Measurements from ENCODE around the gene TRAPPC10. TPM values are rescaled to one million over a fixed set of nuclear protein-coding genes. Genes with fewer than 3 reads are reported as not detected.
A peak's percentile ranks its signal among the peaks of the same experiment; 100 is the strongest.

TRAPPC10 gene
- total and polyA plus RNA-seq, 9 of the 15 experiments (the other 6 are each of a cell fraction or from before 2014, with no cell fraction given), result 1.1 to 33.8 (median 24.3) TPM

DNA sequence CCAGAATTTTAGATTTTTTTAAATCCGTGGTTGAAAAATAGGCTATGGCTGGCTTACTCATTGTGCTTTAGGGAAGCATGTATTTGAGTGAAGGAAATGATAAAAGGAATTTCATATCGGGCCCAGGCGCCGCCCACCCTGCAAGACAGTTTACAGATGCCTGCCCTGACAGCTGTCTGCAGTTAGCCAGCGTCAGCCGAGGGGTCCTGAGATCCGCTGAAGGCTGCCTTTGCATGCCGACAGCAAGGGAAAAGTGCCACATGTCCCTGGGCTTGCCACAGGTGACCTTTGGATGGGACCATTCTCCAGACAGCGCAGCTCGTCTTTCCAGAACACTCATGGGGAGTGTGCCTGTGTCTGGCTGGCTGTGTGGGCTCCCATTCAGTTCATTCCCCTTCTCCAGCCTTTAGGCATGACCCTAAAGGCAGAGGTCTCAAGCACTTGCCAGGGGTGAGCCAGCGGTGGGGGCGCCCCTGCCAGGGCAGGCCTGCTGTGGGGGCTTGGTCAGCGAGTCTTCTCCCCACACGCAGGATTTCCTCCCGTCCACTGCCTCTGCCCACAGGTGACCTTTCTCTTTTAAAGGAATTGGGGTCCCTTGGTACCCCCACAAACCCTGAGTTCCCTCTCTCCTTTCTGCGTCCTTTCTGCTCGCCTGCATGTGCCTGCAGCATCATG, 46.1 kb upstream of the TRAPPC10 start:
- no peak overlapping the region for H3K4me3 ChIP-seq
- no peaks in the 10 kb centered on the region for H3K9me3 ChIP-seq (replicated peaks; ENCODE audit: control insufficient read depth, insufficient read depth, low read depth, low read length)
- BruUV-seq (replicated peaks), result no TSS peak
- 86% methylated on average over 17 of the region's 17 CpGs for WGBS (ENCODE audit: insufficient coverage, low coverage, missing lambda C conversion rate)
- no peak overlapping the region for H3K27ac ChIP-seq (ENCODE audit: extremely low read depth, low read depth, low read length)
- DNase-seq (ENCODE audit: extremely low read depth in 1 of 4, low spot score in 3 of 4), result no peak
- in situ Hi-C loops (cut with MboI), result no loop called here
- H3K36me3 ChIP-seq (ENCODE audit: control insufficient read depth, insufficient read depth, low read length), result peaks cover 54% of the 10 kb centered on the region; the same call in 2 of the 3 replicates
- H2AFZ ChIP-seq (ENCODE audit: low read depth, low read length), result no peak overlapping the region
- no peak for TF ChIP-seq ZNF785 (CRISPR knock-in tag; IDR thresholded peaks at IDR 0.05)
- TF ChIP-seq, protein P1, sequence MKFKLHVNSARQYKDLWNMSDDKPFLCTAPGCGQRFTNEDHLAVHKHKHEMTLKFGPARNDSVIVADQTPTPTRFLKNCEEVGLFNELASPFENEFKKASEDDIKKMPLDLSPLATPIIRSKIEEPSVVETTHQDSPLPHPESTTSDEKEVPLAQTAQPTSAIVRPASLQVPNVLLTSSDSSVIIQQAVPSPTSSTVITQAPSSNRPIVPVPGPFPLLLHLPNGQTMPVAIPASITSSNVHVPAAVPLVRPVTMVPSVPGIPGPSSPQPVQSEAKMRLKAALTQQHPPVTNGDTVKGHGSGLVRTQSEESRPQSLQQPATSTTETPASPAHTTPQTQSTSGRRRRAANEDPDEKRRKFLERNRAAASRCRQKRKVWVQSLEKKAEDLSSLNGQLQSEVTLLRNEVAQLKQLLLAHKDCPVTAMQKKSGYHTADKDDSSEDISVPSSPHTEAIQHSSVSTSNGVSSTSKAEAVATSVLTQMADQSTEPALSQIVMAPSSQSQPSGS (CRISPR knock-in tag; IDR thresholded peaks at IDR 0.05), result no peak
- TF ChIP-seq KLF10 (CRISPR knock-in tag; IDR thresholded peaks at IDR 0.05), result no peak
- TF ChIP-seq NBN (IDR thresholded peaks at IDR 0.05; ENCODE audit: low read depth), result no peak
- TF ChIP-seq SMARCA4 (IDR thresholded peaks at IDR 0.05), result no peak
- TF ChIP-seq PCBP1 (IDR thresholded peaks at IDR 0.05; ENCODE audit: low read depth, low read length, poor library complexity, severe bottlenecking), result no peak
- TF ChIP-seq ZNF174 (CRISPR knock-in tag; IDR thresholded peaks at IDR 0.05), result no peak
- no peak for TF ChIP-seq HNRNPL (IDR thresholded peaks at IDR 0.05; ENCODE audit: low read depth, low read length)
- no peak for TF ChIP-seq E2F3 (CRISPR knock-in tag; IDR thresholded peaks at IDR 0.05)
- no peak for TF ChIP-seq NR2F6 (CRISPR knock-in tag; IDR thresholded peaks at IDR 0.05)
- no peaks in the 10 kb centered on the region for H3K79me2 ChIP-seq (ENCODE audit: control insufficient read depth, insufficient read depth, low read length)
- intact Hi-C loops (cut with micrococcal nuclease), result no loop called here
- no peak for FAIRE-seq
- ATAC-seq, result no peak
- H3K9me1 ChIP-seq (ENCODE audit: control insufficient read depth, insufficient read depth, low read length), result no peaks in the 10 kb centered on the region
- H3K4me2 ChIP-seq (ENCODE audit: insufficient read depth, low read length), result no peak overlapping the region
- peaks cover 0 to 16% of the 10 kb centered on the region in 2 experiments; a peak in 1 of 5 replicates for H3K4me1 ChIP-seq (replicated peaks in 1 of 2; ENCODE audit: control insufficient read depth in 2 of 2, insufficient read depth in 2 of 2, low read length in 2 of 2)
- CTCF ChIA-PET (ENCODE audit: low intra/inter-chr PET ratio), result no interaction called here
- peak overlapping the region in 1 of 2 experiments; percentile 41; a peak in 1 of 4 replicates for H3K9ac ChIP-seq (ENCODE audit: insufficient read depth in 1 of 2, low read depth in 2 of 2, low read length in 2 of 2)
- H4K20me1 ChIP-seq (replicated peaks; ENCODE audit: control insufficient read depth, insufficient read depth, low read length), result no peaks in the 10 kb centered on the region
- POLR2A ChIA-PET, result interaction anchor here (0.7 kb wide), 1 partner anchor 51 kb away, joined by 3 read pairs; no protein-coding TSS in a partner anchor
- H3K27me3 ChIP-seq (ENCODE audit: control insufficient read depth in 2 of 2, insufficient read depth in 2 of 2, low read length in 2 of 2), result no peaks in the 10 kb centered on the region

Measured in K562 (cell line).